Ovary (tissue), 3 donors: ENCODE results near the gene HBP1.

Source experiments
- POLR2A ChIP-seq: fragments of 450-650 bp; IDR thresholded peaks from one replicate; pipeline ENCODE4 v1.6.1; 2017; ENCODE audit warnings: antibody characterized with exemption, mild to moderate bottlenecking, moderate library complexity
- TF ChIP-seq, protein P1 (sequence below), 3 donors: fragments of 450-650 bp in 2 of 3; fragments of 200-600 bp in 1 of 3; IDR thresholded peaks; one replicate each; pipeline versions ENCODE4 v1.5.1 to v1.8.0; 2016 to 2022; ENCODE audit warnings: antibody characterized with exemption in 3 of 3, mild to moderate bottlenecking in 1 of 3
- donor health status: DM: no; HTN: no; CAD: no.

DNA sequence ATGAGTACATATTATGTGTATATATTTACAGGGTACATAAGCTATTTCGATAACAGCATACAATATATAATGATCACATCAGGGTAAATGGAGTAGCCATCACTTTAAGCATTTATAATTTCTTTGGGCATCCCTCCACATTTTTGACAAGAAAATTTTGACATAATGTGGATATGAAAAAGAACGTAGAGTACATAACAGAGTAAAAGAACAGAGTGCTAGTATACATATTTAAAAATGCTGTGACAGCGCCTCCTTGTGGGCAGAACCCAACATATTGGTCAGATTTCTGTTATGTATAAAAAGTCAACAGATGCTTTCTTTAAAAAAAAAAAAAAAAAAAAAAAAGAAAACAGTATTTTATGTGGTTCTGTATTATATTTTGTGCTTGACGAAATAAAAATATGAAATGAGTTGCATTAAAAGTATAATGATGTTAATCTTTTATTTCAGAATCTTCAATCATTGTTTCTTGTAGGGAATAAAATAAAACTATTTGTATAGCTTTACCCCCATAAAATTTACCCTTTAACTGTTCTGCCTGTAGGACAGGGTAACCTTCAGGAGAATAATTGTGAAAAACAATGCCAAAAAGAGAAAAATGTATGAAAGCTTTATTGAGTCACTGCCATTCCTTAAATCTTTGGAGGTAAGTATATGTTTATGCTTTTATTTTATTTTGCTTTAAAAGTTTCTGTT lies 18.3 kb upstream of the HBP1 start:
- TF ChIP-seq, protein P1, sequence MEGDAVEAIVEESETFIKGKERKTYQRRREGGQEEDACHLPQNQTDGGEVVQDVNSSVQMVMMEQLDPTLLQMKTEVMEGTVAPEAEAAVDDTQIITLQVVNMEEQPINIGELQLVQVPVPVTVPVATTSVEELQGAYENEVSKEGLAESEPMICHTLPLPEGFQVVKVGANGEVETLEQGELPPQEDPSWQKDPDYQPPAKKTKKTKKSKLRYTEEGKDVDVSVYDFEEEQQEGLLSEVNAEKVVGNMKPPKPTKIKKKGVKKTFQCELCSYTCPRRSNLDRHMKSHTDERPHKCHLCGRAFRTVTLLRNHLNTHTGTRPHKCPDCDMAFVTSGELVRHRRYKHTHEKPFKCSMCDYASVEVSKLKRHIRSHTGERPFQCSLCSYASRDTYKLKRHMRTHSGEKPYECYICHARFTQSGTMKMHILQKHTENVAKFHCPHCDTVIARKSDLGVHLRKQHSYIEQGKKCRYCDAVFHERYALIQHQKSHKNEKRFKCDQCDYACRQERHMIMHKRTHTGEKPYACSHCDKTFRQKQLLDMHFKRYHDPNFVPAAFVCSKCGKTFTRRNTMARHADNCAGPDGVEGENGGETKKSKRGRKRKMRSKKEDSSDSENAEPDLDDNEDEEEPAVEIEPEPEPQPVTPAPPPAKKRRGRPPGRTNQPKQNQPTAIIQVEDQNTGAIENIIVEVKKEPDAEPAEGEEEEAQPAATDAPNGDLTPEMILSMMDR (IDR thresholded peaks at IDR 0.05): peak; percentile 44 to 78 (median 61)
- no peak for TF ChIP-seq POLR2A
